HEK293T (cell line): Measurements from ENCODE around the gene NDUFV2.

Experiments
- ARNT ChIP-seq: fragments of 450-650 bp; IDR thresholded peaks from 2 replicates; pipeline ENCODE4 v1.6.1; 2017; ENCODE audit warnings: mild to moderate bottlenecking
- BHLHE40 ChIP-seq: fragments of 450-650 bp; IDR thresholded peaks from 2 replicates; pipeline ENCODE4 v1.6.1; 2016; ENCODE audit warnings: mild to moderate bottlenecking, moderate library complexity, borderline replicate concordance
- CTBP1 ChIP-seq: fragments of 450-650 bp; IDR thresholded peaks from 2 replicates; pipeline ENCODE4 v1.6.1; 2016; ENCODE audit warnings: borderline replicate concordance
- ELF4 ChIP-seq: fragments of 450-650 bp; IDR thresholded peaks from 2 replicates; pipeline ENCODE4 v1.6.1; 2017; ENCODE audit warnings: antibody characterized with exemption
- FOXA1 ChIP-seq: fragments of 450-650 bp; IDR thresholded peaks from 2 replicates; pipeline ENCODE4 v1.6.1; 2016; ENCODE audit warnings: mild to moderate bottlenecking
- FOXK2 ChIP-seq: fragments of 450-650 bp; IDR thresholded peaks from 2 replicates; pipeline ENCODE4 v1.6.1; 2016; ENCODE audit warnings: mild to moderate bottlenecking
- FOXM1 ChIP-seq: fragments of 450-650 bp; IDR thresholded peaks from 2 replicates; pipeline ENCODE4 v1.6.1; 2017; ENCODE audit warnings: mild to moderate bottlenecking, borderline replicate concordance
- HDGF ChIP-seq: fragments of 450-650 bp; IDR thresholded peaks from 2 replicates; pipeline ENCODE4 v1.6.1; 2017; ENCODE audit warnings: antibody characterized with exemption, borderline replicate concordance
- NFRKB ChIP-seq: fragments of 450-650 bp; IDR thresholded peaks from 2 replicates; pipeline ENCODE4 v1.6.1; 2016; ENCODE audit warnings: mild to moderate bottlenecking, moderate library complexity
- SP1 ChIP-seq: fragments of 450-650 bp; IDR thresholded peaks from 2 replicates; pipeline ENCODE4 v1.6.1; 2017
- SUZ12 ChIP-seq: fragments of 450-650 bp; IDR thresholded peaks from 2 replicates; pipeline ENCODE4 v1.6.1; 2016; ENCODE audit warnings: mild to moderate bottlenecking
- TARDBP ChIP-seq: fragments of 450-650 bp; IDR thresholded peaks from 2 replicates; pipeline ENCODE4 v1.6.1; 2016
- ZNF384 ChIP-seq: fragments of 450-650 bp; IDR thresholded peaks from 2 replicates; pipeline ENCODE4 v1.6.1; 2016
- TF ChIP-seq, protein P1 (sequence below): fragments of 450-650 bp; IDR thresholded peaks from 2 replicates; pipeline ENCODE4 v1.6.1; 2016

DNA sequence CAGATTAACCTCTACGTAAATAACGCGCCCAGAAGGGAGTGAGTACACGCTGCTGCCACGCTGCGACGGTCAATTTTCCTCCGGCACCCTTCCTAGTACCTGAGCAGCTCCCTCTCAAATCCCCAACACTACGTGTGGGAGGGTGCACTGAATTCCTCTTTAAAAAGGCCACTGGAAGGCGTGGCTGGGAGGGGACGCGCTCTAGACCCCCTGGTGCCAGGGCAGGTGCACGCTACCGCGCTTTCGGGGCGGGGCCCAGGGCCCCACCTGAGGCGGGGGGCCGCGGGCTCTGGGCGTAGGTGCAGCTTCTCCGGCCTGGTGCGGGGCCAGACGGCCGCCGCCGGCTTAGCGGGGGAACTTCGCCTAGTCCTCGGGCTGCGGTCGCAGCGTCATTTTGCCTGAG, 33.4 kb downstream of the NDUFV2 start:
- TF ChIP-seq TARDBP (no peak), FOXA1 (no peak), SP1 (no peak), SUZ12 (no peak), NFRKB (no peak), ELF4 (no peak), FOXK2 (no peak), ARNT (no peak), BHLHE40 (no peak), CTBP1 (no peak), HDGF (no peak), ZNF384 (no peak), FOXM1 (no peak)
- TF ChIP-seq, protein P1, sequence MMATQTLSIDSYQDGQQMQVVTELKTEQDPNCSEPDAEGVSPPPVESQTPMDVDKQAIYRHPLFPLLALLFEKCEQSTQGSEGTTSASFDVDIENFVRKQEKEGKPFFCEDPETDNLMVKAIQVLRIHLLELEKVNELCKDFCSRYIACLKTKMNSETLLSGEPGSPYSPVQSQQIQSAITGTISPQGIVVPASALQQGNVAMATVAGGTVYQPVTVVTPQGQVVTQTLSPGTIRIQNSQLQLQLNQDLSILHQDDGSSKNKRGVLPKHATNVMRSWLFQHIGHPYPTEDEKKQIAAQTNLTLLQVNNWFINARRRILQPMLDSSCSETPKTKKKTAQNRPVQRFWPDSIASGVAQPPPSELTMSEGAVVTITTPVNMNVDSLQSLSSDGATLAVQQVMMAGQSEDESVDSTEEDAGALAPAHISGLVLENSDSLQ: no peak
